ENCODE data around the gene HPCAL1. TPM values are rescaled to one million over a fixed set of nuclear protein-coding genes. Genes with fewer than 3 reads are reported as not detected.

Gene HPCAL1
- total RNA-seq, 1 experiment from 2014 or later = 26.9 TPM

GRCh38 chr2:10475811-10476660 lies 173.3 kb downstream of the HPCAL1 start:
- TF ChIP-seq CTCF (IDR thresholded peaks at IDR 0.05; ENCODE audit: insufficient read depth in 1 of 2, low read depth in 1 of 2, low read length in 1 of 2, severe bottlenecking in 1 of 2, unreplicated experiment in 1 of 2) = no peak
- Histone ChIP-seq H3K27me3 (replicated peaks; ENCODE audit: control insufficient read depth, insufficient read depth, low read length) (no peaks in the 10 kb centered on the region), H3K4me1 (peaks cover 6% of the 10 kb centered on the region; the same call in 1 of the 2 replicates), H3K4me3 (ENCODE audit: low read depth, low read length) (no peak overlapping the region), H3K36me3 (ENCODE audit: control insufficient read depth, insufficient read depth, low read length) (no peaks in the 10 kb centered on the region), H3K9me3 (no peaks in the 10 kb centered on the region)
- no TSS peak for BruUV-seq (replicated peaks)
- no peak overlapping the region for H3K4me3 Mint-ChIP-seq (ENCODE audit: unreplicated experiment)
- H3K9me3 Mint-ChIP-seq (ENCODE audit: unreplicated experiment) = no peaks in the 10 kb centered on the region
- no peak for DNase-seq
- intact Hi-C loops (cut with micrococcal nuclease; ENCODE audit: unreplicated experiment) = no loop called here
- peaks cover 7% of the 10 kb centered on the region for H3K4me1 Mint-ChIP-seq (ENCODE audit: low read depth, unreplicated experiment)
- POLR2A ChIA-PET = no interaction called here
- no peaks in the 10 kb centered on the region for H3K27me3 Mint-ChIP-seq (ENCODE audit: insufficient read depth, unreplicated experiment)
- no peak overlapping the region for H3K27ac Mint-ChIP-seq (ENCODE audit: unreplicated experiment)
- H3K36me3 Mint-ChIP-seq (ENCODE audit: insufficient read depth, unreplicated experiment) = no peaks in the 10 kb centered on the region
- CTCF ChIA-PET = no interaction called here

GRCh38 chr2:10476723-10477442 lies 174.2 kb downstream of the HPCAL1 start:
- Histone ChIP-seq H3K27me3 (replicated peaks; ENCODE audit: control insufficient read depth, insufficient read depth, low read length) (no peaks in the 10 kb centered on the region), H3K4me1 (peaks cover 12% of the 10 kb centered on the region), H3K4me3 (ENCODE audit: low read depth, low read length) (no peak overlapping the region), H3K9me3 (no peaks in the 10 kb centered on the region), H3K36me3 (ENCODE audit: control insufficient read depth, insufficient read depth, low read length) (no peaks in the 10 kb centered on the region)
- no peaks in the 10 kb centered on the region for H3K36me3 Mint-ChIP-seq (ENCODE audit: insufficient read depth, unreplicated experiment)
- CTCF ChIA-PET = no interaction called here
- no peaks in the 10 kb centered on the region for H3K27me3 Mint-ChIP-seq (ENCODE audit: insufficient read depth, unreplicated experiment)
- peaks cover 8% of the 10 kb centered on the region for H3K4me1 Mint-ChIP-seq (ENCODE audit: low read depth, unreplicated experiment)
- H3K9me3 Mint-ChIP-seq (ENCODE audit: unreplicated experiment) = no peaks in the 10 kb centered on the region
- no peak for DNase-seq
- POLR2A ChIA-PET = no interaction called here
- intact Hi-C loops (cut with micrococcal nuclease; ENCODE audit: unreplicated experiment) = no loop called here
- TF ChIP-seq CTCF (IDR thresholded peaks at IDR 0.05; ENCODE audit: insufficient read depth in 1 of 2, low read depth in 1 of 2, low read length in 1 of 2, severe bottlenecking in 1 of 2, unreplicated experiment in 1 of 2) = no peak
- no peak overlapping the region for H3K4me3 Mint-ChIP-seq (ENCODE audit: unreplicated experiment)
- BruUV-seq (replicated peaks) = no TSS peak
- H3K27ac Mint-ChIP-seq (ENCODE audit: unreplicated experiment) = no peak overlapping the region

Other genes with a start within 250 kb of the HPCAL1 start
- gene CYS1, start 222.5 kb upstream of the HPCAL1 start, total RNA-seq (2022) = 0.91 and 1.4 TPM in 2 replicates
- 160 and 169 TPM in 2 replicates for gene RRM2, start 180.2 kb upstream of the HPCAL1 start, total RNA-seq (2022)
- 277 and 285 TPM in 2 replicates for gene ODC1, start 145.4 kb downstream of the HPCAL1 start, total RNA-seq (2022)

All from Caco-2 (cell line).